GM18498 (cell line): ENCODE results near the gene SRSF5.

Source experiments
- ATAC-seq: cut with Tn5 transposase; IDR thresholded peaks from one replicate; pipeline ENCODE4 v1.9.1; 2021; ENCODE audit warnings: mild to moderate bottlenecking, moderate library complexity; ENCODE audit not compliant: unreplicated experiment

The SRSF5 gene

GRCh38 chr14:69769623-69770022, 2.7 kb downstream of the SRSF5 start:
- no peak for ATAC-seq

DNA sequence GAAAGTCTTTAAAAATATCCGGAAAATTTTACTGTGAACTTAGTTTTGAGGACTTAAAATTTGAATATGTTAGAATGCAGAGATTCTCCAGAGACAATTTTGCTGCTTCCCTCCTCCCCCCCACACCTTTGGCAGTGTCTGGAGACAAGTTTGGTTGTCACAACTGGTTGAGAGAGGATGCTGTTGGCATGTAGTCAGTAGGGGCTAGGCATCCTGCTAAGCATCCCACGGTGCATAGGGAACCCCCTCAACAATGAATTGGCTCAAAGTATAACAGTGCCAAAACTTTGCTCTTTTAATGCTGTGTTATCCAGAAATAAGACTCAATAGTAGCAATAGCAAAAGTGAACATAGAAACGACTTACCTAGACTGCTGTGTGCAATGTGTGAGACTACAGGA, 3.6 kb downstream of the SRSF5 start:
- ATAC-seq, result no peak

GRCh38 chr14:69771136-69771535, 4.2 kb downstream of the SRSF5 start:
- no peak for ATAC-seq

- ATAC-seq, result no peak
Measured at GRCh38 chr14:69772082-69773017, 5.4 kb downstream of the SRSF5 start.

GRCh38 chr14:69773571-69774276, 6.8 kb downstream of the SRSF5 start:
- no peak for ATAC-seq

GRCh38 chr14:69775012-69775411, 8.1 kb downstream of the SRSF5 start:
- no peak for ATAC-seq

GRCh38 chr14:69776875-69777453, 10.0 kb downstream of the SRSF5 start:
- no peak for ATAC-seq

DNA sequence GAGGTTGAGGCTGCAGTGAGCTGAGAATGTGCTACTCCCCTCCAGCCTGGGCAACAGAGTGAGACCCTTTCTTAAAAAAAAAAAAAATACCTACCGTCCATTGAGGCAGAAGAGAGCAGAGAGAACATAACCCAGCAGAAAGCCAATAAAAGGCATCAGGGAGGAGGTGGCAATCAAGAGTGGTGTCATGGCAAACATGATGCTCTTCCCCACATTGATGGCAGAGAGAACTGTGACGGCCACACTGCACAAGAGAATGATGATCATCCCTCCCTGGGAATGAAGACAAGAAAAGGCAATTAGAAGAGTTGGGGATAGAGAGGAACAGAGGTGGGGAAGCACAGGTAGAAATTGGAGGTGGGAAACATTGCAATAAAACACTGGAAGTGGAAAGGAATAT, 12.1 kb downstream of the SRSF5 start:
- ATAC-seq, result no peak

DNA sequence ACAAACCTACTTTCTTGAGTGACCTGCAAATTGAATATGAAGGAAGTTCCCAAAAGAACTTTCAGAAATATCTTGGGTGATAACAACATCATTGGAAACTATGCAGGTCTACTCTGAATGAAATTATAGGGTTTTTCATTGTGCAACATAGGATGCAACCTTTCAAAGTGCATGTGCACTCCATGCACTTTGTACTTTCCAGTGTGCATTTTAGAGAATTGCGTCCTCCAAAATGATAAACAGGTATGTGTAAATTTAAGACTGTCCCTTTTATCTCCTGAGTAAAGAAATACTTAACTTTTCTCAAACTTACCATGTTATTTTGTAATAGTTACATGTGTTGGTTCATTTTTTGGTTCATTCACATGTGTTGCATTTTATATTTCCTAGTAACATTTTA, 13.2 kb downstream of the SRSF5 start:
- ATAC-seq, result no peak

DNA sequence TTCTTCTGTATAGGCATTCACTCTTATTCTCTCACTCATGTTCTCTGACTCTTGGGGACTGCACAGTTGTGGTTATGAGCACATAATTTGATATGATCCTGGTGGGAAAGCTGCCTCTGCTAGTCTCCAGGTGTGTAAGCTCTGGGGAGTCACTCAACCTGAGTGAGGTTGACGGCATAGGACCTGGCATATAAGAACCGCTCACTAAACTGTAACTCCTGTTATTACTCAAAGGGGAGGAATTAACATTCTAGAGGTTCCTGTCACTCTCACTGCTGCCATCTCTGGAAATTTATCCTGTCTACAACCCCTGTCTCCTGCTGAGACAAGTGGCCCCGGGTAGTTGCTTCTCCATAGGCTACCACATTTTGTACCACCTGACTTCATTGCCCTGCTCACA, 14.0 kb downstream of the SRSF5 start:
- ATAC-seq, result no peak

DNA sequence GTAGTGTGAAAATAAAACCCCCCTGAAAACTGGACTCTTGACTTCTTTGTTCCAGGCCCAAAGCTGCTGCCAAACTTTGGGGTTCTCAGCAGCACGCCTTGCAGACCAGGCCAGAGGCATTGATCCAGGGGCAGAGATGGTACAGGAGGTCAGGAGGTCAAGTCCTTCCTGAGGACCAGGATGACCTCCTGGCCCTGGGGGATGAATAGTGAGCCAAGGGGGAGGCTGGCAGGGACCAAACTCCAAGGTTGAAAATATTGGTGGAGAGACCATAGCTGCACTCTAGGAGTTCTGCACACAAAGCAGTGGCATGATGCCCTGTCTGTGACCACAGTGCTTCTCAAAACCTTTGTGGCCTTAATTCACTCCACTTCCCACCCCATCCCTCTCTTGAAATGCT, 18.0 kb downstream of the SRSF5 start:
- ATAC-seq, result no peak

- no peak for ATAC-seq
Measured at GRCh38 chr14:69786603-69787002, 19.7 kb downstream of the SRSF5 start.

GRCh38 chr14:69789118-69789640, 22.2 kb downstream of the SRSF5 start:
- ATAC-seq, result no peak

- no peak for ATAC-seq
Measured at GRCh38 chr14:69792887-69793421, 26.0 kb downstream of the SRSF5 start.

GRCh38 chr14:69794791-69795190, 27.8 kb downstream of the SRSF5 start:
- no peak for ATAC-seq

DNA sequence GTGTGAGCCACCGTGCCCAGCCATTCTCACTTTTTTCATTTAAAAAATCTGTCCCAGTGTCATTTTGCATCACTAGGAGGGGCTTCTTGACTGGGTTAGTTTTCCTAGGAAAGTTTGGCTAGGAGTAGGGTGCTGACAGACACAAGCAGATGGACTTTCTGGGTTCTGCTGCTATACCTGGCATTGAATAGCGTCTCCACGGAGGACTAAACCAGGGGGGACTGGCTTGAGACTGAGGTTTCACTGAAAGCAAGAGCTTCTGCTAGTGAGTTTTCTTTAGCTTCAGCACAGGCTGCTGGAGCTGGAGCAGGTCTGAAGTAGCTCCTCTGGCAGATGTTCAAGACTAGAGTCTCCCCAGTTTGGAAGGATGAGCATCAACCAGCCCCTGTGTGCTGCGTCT, 28.7 kb downstream of the SRSF5 start:
- no peak for ATAC-seq

GRCh38 chr14:69796797-69797500, 30.0 kb downstream of the SRSF5 start, which contains the start of gene SLC10A1:
Gene SLC10A1, minus strand, starts transcription at chr14:69797241. Its CDS starts 86 bp downstream, at chr14:69797155.
- ATAC-seq, result no peak

- ATAC-seq, result no peak
Measured at GRCh38 chr14:69797573-69798338, 30.8 kb downstream of the SRSF5 start.

- no peak for ATAC-seq
Measured at GRCh38 chr14:69798339-69798735, 31.4 kb downstream of the SRSF5 start.

DNA sequence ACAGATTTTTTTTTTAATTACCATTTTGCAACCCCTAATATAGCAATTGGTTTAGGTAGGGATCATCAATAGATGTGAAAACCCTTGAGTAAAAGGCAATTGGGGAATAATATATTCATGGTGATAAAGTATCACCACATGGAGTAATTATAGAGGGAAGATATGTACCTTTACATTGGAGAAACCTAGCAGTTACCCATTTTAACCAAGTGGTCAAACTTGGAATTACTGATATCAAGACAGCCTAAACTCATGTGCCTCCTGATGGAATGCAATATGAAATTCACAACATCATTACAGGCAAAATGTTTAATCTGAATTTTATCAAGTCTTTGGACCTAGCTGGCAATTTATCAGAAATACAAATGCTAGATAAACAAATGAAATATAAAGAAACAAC, 36.8 kb downstream of the SRSF5 start:
- no peak for ATAC-seq
